Epithelial cell of esophagus (primary cell): ENCODE data around the gene MYCT1.
A peak's percentile ranks its signal among the peaks of the same experiment; 100 is the strongest.

Experiments used
- DNase-seq: peaks from one replicate; pipeline ENCODE4 v3.0.0; 2010; ENCODE audit warnings: low read depth
- H3K4me3 ChIP-seq: 2 replicates; pipeline ENCODE4 v1.5.1; 2011; ENCODE audit warnings: mild to moderate bottlenecking, low read length, control low read depth
- CTCF ChIP-seq: IDR thresholded peaks from 2 replicates; pipeline ENCODE4 v1.5.1; 2011; ENCODE audit warnings: low read depth, mild to moderate bottlenecking, low read length, control low read depth, inconsistent platforms; ENCODE audit not compliant: insufficient read depth; ENCODE audit errors: missing control alignments

Gene MYCT1

GRCh38 chr6:152697634-152698033 is at the start of gene MYCT1:
Gene MYCT1 (plus strand): TSS chr6:152697897. CDS start chr6:152697903, 6 bp downstream.
- TF ChIP-seq CTCF = no peak
- H3K4me3 ChIP-seq = no peak within 1 kb of the TSS
- DNase-seq = no peak

GRCh38 chr6:152648105-152648504 is 49.6 kb upstream of the MYCT1 start:
- no peak for TF ChIP-seq CTCF
- H3K4me3 ChIP-seq = no peak overlapping the region
- DNase-seq = no peak

GRCh38 chr6:152651986-152652385 is 45.7 kb upstream of the MYCT1 start:
- H3K4me3 ChIP-seq = no peak overlapping the region
- TF ChIP-seq CTCF = no peak
- DNase-seq = peak; percentile 43

- DNase-seq = no peak
- no peak overlapping the region for H3K4me3 ChIP-seq
- TF ChIP-seq CTCF = no peak
Measured at GRCh38 chr6:152661776-152662175, 35.9 kb upstream of the MYCT1 start.

- DNase-seq = peak; percentile 52
- TF ChIP-seq CTCF = peak; percentile 53
Measured at GRCh38 chr6:152669895-152670294, 27.8 kb upstream of the MYCT1 start.

GRCh38 chr6:152671171-152671570 is 26.5 kb upstream of the MYCT1 start:
- H3K4me3 ChIP-seq = no peak overlapping the region
- no peak for DNase-seq
- no peak for TF ChIP-seq CTCF

More at GRCh38 chr6:152669895-152670294, 27.8 kb upstream of the MYCT1 start:
- no peak overlapping the region for H3K4me3 ChIP-seq

GRCh38 chr6:152673236-152673635 is 24.5 kb upstream of the MYCT1 start:
- TF ChIP-seq CTCF = no peak
- no peak overlapping the region for H3K4me3 ChIP-seq
- DNase-seq = no peak
